Gastrocnemius medialis (tissue), 4 donors: Measurements from ENCODE around the gene LELP1. TPM values are rescaled to one million over a fixed set of nuclear protein-coding genes. Genes with fewer than 3 reads are reported as not detected.

Experiments
- ATAC-seq, 2 donors: fragments of 150-250 bp; one replicate each; pipeline ENCODE4 v1.9.1; 2016
- DNase-seq, 2 donors: peaks; one replicate each; pipeline ENCODE4 v3.0.0-alpha.2; 2019
- H3K27ac ChIP-seq, 4 donors: fragments of 200-600 bp; sonication (generic); 1 replicate in 1 of 4; 2 replicates in 3 of 4; pipeline ENCODE4 v1.5.1; 2016 to 2018; ENCODE audit warnings: mild to moderate bottlenecking in 2 of 4, moderate library complexity in 1 of 4
- H3K27me3 ChIP-seq, 3 donors: fragments of 200-600 bp; sonication (generic) in 2 of 3; 1 replicate in 1 of 3; 2 replicates in 2 of 3; pipeline versions ENCODE4 v1.5.1 to v1.6.0; 2016 to 2019; ENCODE audit warnings: mild to moderate bottlenecking in 1 of 3, moderate library complexity in 1 of 3
- H3K36me3 ChIP-seq, 2 donors: fragments of 200-600 bp; sonication (generic) in 1 of 2; one replicate each; pipeline ENCODE4 v1.5.1; 2017 to 2018
- H3K4me1 ChIP-seq, 2 donors: fragments of 200-600 bp; sonication (generic) in 1 of 2; one replicate each; pipeline ENCODE4 v1.5.1; 2016 to 2017; ENCODE audit warnings: mild to moderate bottlenecking in 2 of 2
- H3K4me3 ChIP-seq, 4 donors: fragments of 200-600 bp; sonication (generic) in 3 of 4; 1 replicate in 1 of 4; 2 replicates in 3 of 4; pipeline ENCODE4 v1.5.1; 2016 to 2019; ENCODE audit warnings: mild to moderate bottlenecking in 2 of 4
- H3K9me3 ChIP-seq, 3 donors: fragments of 200-600 bp; sonication (generic) in 2 of 3; 1 replicate in 1 of 3; 2 replicates in 2 of 3; pipeline ENCODE4 v1.5.1; 2016 to 2019
- POLR2A ChIP-seq, 2 donors: fragments of 450-650 bp; IDR thresholded peaks; one replicate each; pipeline ENCODE4 v1.6.1; 2017; ENCODE audit warnings: antibody characterized with exemption in 2 of 2, mild to moderate bottlenecking in 2 of 2, moderate library complexity in 2 of 2
- in situ Hi-C, 4 donors: fragments of 200-750 bp; cut with MboI; loops; one replicate each; pipeline versions ENCODE4 v1.15.0 to v1.8.0; 2017; ENCODE audit warnings: low sequenced_read_pairs in 4 of 4
- intact Hi-C: fragments of 100-400 bp; cut with DNase I; formaldehyde crosslinking; loops from one replicate; pipeline ENCODE4 v1.15.1; 2023; ENCODE audit warnings: low total_unique reads
- total RNA-seq, 4 donors: library from RNA; depleted of rRNA; stranded (reverse); fragments of >200 nt; gene quantifications; one replicate each; pipeline versions ENCODE4 v1.1.0 to v1.2.3, GENCODE V29; 2016
- TF ChIP-seq, protein P1 (sequence below), 5 experiments: fragments of 450-650 bp in 3 of 5; fragments of 200-600 bp in 2 of 5; sonication (generic) in 2 of 5; IDR thresholded peaks in 4 of 5; conservative IDR thresholded peaks in 1 of 5; 1 replicate in 4 of 5; 2 replicates in 1 of 5; pipeline ENCODE4 v1.5.1; 2016 to 2019; ENCODE audit warnings: antibody characterized with exemption in 5 of 5, mild to moderate bottlenecking in 3 of 5, moderate library complexity in 3 of 5

Gene LELP1
- total RNA-seq, 4 donors from 2014 or later: not detected

DNA sequence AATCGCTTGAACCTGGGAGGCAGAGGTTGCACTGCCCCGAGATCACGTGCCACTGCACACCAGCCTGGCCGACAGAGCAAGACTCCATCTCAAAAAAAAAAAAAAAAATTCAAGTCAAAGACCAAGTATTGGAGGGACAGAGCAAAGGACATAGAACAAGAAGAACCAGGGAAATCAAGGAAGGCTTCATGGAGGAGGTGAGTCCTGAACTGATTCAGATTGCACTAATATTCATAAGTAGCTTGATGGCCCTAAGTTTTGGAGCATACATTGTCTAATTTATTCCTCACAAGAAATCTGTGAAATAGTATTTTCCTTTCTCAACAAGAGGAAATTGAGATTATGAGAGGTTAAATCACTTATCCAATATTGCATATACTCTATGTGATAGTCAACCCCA is 10.3 kb downstream of the LELP1 start:
- ATAC-seq (no peak), DNase-seq (no peak)
- in situ Hi-C loops (no loop called here), intact Hi-C loops (no loop called here)
- no peak for TF ChIP-seq POLR2A (IDR thresholded peaks at IDR 0.05)
- TF ChIP-seq, protein P1, sequence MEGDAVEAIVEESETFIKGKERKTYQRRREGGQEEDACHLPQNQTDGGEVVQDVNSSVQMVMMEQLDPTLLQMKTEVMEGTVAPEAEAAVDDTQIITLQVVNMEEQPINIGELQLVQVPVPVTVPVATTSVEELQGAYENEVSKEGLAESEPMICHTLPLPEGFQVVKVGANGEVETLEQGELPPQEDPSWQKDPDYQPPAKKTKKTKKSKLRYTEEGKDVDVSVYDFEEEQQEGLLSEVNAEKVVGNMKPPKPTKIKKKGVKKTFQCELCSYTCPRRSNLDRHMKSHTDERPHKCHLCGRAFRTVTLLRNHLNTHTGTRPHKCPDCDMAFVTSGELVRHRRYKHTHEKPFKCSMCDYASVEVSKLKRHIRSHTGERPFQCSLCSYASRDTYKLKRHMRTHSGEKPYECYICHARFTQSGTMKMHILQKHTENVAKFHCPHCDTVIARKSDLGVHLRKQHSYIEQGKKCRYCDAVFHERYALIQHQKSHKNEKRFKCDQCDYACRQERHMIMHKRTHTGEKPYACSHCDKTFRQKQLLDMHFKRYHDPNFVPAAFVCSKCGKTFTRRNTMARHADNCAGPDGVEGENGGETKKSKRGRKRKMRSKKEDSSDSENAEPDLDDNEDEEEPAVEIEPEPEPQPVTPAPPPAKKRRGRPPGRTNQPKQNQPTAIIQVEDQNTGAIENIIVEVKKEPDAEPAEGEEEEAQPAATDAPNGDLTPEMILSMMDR (IDR thresholded peaks at IDR 0.05 in 4 of 5, conservative IDR thresholded peaks at IDR 0.05 in 1 of 5): no peak
- Histone ChIP-seq H3K36me3 (no peaks in the 10 kb centered on the region), H3K9me3 (no peaks in the 10 kb centered on the region), H3K4me3 (no peak overlapping the region), H3K27me3 (no peaks in the 10 kb centered on the region), H3K4me1 (no peaks in the 10 kb centered on the region), H3K27ac (no peak overlapping the region)

DNA sequence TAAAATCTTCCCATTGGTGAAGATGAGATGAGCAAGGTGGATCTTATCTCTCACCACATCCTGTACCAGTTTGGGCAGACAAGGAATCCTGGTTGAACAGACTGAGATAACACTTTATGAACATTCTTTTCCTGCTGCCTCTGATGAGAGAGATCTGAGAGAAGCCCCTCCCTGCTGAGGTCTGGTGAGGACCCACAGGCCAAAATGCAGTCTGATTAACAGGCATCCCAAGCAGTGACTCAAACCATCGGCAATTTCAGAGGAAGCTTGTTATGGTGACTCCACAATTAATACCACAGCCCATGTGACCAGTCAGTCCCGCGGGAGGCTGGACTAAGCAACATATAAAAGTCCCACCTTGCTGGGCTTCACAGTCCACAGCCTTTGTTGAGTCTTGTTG is 14.0 kb downstream of the LELP1 start, which contains the start of gene PRR9:
PRR9 (plus strand) TSS at position 373 of the 400 bp plus-strand sequence. CDS start 561 bp downstream, outside the sequence.
- intact Hi-C loops (no loop called here), in situ Hi-C loops (no loop called here)
- no peak within 1 kb of the TSS for H3K27ac ChIP-seq
- H3K4me3 ChIP-seq: no peak within 1 kb of the TSS
- DNase-seq (no peak), ATAC-seq (no peak)
- no peaks in the 10 kb centered on the region for H3K9me3 ChIP-seq
- no peaks in the 10 kb centered on the region for H3K4me1 ChIP-seq
- H3K36me3 ChIP-seq: no peaks in the 10 kb centered on the region
- H3K27me3 ChIP-seq: no peaks in the 10 kb centered on the region
- TF ChIP-seq, protein P1 (IDR thresholded peaks at IDR 0.05 in 4 of 5, conservative IDR thresholded peaks at IDR 0.05 in 1 of 5): no peak
- no peak for TF ChIP-seq POLR2A (IDR thresholded peaks at IDR 0.05)

DNA sequence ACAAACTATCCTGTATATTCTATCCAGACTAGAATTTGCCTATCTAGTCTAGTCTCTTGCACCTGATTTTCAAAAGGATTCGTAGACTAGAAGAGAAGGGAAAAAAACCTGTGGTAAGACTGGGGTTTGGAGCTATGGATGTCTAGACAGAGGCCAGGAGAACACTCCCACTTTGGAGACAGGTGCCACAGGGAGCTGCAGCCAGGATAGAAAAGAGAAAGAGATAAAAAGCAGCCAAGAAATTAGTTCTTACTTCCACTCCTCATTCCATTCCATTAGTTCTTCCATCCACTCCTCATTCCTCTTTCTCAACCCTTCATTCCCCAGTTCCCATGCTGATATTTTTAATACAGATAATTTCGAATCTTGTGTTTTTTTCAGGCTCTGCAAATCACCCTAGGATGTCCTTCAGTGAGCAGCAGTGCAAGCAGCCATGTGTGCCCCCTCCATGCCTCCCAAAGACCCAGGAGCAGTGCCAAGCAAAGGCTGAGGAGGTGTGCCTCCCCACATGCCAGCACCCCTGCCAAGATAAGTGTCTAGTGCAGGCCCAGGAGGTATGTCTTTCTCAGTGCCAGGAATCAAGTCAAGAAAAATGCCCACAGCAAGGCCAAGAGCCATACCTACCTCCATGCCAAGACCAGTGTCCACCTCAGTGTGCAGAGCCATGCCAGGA is 14.7 kb downstream of the LELP1 start:
- no peak for TF ChIP-seq POLR2A (IDR thresholded peaks at IDR 0.05)
- TF ChIP-seq, protein P1 (IDR thresholded peaks at IDR 0.05 in 4 of 5, conservative IDR thresholded peaks at IDR 0.05 in 1 of 5): no peak
- no peaks in the 10 kb centered on the region for H3K4me1 ChIP-seq
- H3K4me3 ChIP-seq: no peak overlapping the region
- in situ Hi-C loops: no loop called here
- intact Hi-C loops: no loop called here
- no peak overlapping the region for H3K27ac ChIP-seq
- DNase-seq (no peak), ATAC-seq (no peak)
- H3K36me3 ChIP-seq: no peaks in the 10 kb centered on the region
- no peaks in the 10 kb centered on the region for H3K27me3 ChIP-seq
- no peaks in the 10 kb centered on the region for H3K9me3 ChIP-seq

DNA sequence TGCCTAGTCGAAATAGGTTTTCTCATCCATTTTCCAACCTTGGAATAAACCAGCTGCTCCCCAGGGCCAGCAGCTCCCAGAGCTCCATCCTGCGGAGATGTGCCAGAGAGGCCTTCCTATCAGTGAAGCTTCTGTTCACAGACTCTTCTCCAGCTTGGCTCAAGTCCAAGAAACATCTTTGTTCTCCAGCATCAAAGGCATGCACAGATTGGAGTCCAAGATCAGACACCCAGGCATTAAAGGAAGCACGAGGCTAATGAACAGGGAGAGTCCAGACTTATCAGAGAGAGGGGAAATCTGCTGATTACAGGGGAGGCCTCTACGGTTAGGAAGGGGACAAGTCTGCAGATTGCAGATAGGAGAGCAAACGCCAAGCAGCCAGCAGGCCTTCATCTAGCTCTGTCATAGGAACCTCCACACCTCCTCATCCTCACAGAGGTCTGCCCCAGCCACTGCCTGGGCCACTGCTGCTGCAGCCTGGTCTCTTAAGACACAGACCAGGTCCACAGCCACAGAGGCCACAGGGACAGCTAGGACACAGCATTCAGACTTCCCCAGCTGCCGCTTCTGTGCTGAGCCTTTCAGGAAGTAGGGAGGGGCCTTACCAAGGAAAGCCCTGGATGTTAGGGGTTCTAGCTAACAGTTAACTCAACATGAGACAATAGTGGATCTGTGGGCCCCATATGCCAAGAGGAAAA is 17.5 kb downstream of the LELP1 start:
- DNase-seq (no peak), ATAC-seq (no peak)
- intact Hi-C loops (no loop called here), in situ Hi-C loops (no loop called here)
- H3K4me3 ChIP-seq: no peak overlapping the region
- no peak for TF ChIP-seq POLR2A (IDR thresholded peaks at IDR 0.05)
- TF ChIP-seq, protein P1 (IDR thresholded peaks at IDR 0.05 in 4 of 5, conservative IDR thresholded peaks at IDR 0.05 in 1 of 5): no peak
- no peaks in the 10 kb centered on the region for H3K4me1 ChIP-seq
- no peaks in the 10 kb centered on the region for H3K9me3 ChIP-seq
- no peaks in the 10 kb centered on the region for H3K36me3 ChIP-seq
- no peaks in the 10 kb centered on the region for H3K27me3 ChIP-seq
- H3K27ac ChIP-seq: no peak overlapping the region
